ENCODE results near the gene RBPMS2.

Gene RBPMS2

DNA sequence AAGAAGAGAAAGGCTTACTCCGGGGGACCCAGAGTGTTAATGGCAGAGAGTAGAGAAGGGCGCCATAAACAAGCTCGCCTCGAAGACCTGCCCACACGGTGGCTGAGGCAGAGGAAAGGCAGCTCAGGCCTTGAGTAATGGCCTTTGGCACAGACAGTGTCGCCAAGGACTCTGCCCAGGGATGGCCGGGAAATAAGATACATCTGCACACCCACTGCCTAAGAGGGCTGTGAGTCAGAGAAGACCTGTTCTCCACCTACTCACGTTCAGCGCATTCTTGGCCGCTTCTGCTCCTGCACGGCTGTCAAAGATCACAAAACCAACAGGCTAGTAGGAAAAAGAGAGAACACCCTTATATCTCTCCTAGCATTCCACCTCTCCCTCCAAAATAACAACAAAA is 26.2 kb downstream of the RBPMS2 start:
- Mint-ChIP-seq H3K27ac (peak overlapping the region; percentile 28), H3K36me3 (ENCODE audit: low read depth) (peaks cover 14% of the 10 kb centered on the region), H3K4me1 (peaks cover 72% of the 10 kb centered on the region), H3K9me3 (no peaks in the 10 kb centered on the region), H3K4me3 (no peak overlapping the region), H3K27me3 (ENCODE audit: low read depth, poor library complexity) (peaks cover 6% of the 10 kb centered on the region)
- no peak for DNase-seq
- TF ChIP-seq, protein P1, sequence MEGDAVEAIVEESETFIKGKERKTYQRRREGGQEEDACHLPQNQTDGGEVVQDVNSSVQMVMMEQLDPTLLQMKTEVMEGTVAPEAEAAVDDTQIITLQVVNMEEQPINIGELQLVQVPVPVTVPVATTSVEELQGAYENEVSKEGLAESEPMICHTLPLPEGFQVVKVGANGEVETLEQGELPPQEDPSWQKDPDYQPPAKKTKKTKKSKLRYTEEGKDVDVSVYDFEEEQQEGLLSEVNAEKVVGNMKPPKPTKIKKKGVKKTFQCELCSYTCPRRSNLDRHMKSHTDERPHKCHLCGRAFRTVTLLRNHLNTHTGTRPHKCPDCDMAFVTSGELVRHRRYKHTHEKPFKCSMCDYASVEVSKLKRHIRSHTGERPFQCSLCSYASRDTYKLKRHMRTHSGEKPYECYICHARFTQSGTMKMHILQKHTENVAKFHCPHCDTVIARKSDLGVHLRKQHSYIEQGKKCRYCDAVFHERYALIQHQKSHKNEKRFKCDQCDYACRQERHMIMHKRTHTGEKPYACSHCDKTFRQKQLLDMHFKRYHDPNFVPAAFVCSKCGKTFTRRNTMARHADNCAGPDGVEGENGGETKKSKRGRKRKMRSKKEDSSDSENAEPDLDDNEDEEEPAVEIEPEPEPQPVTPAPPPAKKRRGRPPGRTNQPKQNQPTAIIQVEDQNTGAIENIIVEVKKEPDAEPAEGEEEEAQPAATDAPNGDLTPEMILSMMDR (IDR thresholded peaks at IDR 0.05) = no peak

DNA sequence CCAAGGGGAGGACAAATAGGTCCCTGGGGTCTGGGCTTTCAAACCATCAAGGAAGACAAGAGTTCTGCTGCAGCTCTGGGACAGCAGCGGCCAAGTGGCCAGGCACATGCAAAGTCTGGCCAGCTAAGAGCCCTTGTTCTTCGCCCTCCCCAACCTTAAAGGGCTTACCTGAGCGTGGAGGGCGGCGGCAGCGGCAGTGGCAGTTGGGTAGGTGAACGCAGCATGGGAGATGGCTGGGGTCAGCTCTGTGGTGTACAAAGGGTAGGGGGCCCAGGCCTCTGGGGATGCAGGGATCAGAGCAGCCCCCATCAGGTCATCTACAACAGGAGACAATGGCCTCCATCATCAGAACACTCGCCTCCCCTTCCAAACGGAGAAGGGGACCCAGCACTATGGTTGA is 27.1 kb downstream of the RBPMS2 start:
- Mint-ChIP-seq H3K36me3 (ENCODE audit: low read depth) (peaks cover 14% of the 10 kb centered on the region), H3K27me3 (ENCODE audit: low read depth, poor library complexity) (peaks cover 6% of the 10 kb centered on the region), H3K4me3 (no peak overlapping the region), H3K9me3 (no peaks in the 10 kb centered on the region), H3K4me1 (peaks cover 71% of the 10 kb centered on the region), H3K27ac (peak overlapping the region; percentile 19)
- TF ChIP-seq, protein P1 (IDR thresholded peaks at IDR 0.05) = no peak
- DNase-seq = no peak

DNA sequence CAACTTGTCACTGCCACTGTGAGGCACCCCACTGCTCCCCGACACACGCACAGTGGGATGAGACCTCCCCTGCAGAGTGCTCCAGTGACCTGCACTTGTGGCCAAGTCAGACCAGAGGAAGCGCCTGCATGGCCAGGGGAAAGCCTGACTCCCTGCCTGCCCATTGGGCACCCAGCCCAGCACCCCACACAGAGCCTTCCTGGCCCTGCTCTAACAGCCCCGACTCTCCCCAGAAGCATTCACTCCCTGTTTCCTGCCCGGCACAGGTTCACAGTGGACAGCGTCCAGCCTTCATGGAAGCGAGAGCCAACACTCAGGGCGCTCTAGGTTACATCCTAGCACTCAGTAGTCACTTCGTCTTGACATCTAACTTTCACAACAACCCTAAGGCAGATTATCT is 27.8 kb downstream of the RBPMS2 start:
- TF ChIP-seq, protein P1 (IDR thresholded peaks at IDR 0.05) = no peak
- H3K27me3 Mint-ChIP-seq (ENCODE audit: low read depth, poor library complexity) = peaks cover 6% of the 10 kb centered on the region
- H3K36me3 Mint-ChIP-seq (ENCODE audit: low read depth) = peaks cover 14% of the 10 kb centered on the region
- H3K27ac Mint-ChIP-seq = peak overlapping the region; percentile 92
- H3K4me3 Mint-ChIP-seq = no peak overlapping the region
- peaks cover 71% of the 10 kb centered on the region for H3K4me1 Mint-ChIP-seq
- H3K9me3 Mint-ChIP-seq = no peaks in the 10 kb centered on the region
- DNase-seq = no peak

DNA sequence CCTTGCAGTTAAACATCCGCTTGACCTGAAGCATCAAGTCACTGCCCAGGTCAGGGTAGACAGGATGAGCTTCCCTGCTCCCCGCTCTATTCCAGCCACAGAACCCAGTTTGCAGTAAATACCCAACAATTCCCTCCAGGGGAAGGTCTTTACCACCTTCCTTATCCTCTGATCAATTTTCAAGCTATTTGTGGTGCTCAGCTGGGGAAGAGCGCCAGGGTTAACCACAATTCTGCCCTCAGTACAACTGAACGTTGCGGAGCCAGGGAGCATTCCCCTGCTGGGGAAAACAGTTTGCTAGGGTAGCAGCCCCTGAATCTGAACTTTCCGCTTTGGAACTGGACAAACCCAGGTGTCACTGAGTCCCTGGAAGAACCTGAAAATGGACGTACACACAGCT is 28.5 kb downstream of the RBPMS2 start:
- TF ChIP-seq, protein P1 (IDR thresholded peaks at IDR 0.05) = no peak
- peaks cover 77% of the 10 kb centered on the region for H3K4me1 Mint-ChIP-seq
- H3K27me3 Mint-ChIP-seq (ENCODE audit: low read depth, poor library complexity) = peaks cover 6% of the 10 kb centered on the region
- no peak overlapping the region for H3K4me3 Mint-ChIP-seq
- H3K36me3 Mint-ChIP-seq (ENCODE audit: low read depth) = peaks cover 18% of the 10 kb centered on the region
- DNase-seq = no peak
- H3K27ac Mint-ChIP-seq = no peak overlapping the region
- H3K9me3 Mint-ChIP-seq = no peaks in the 10 kb centered on the region

DNA sequence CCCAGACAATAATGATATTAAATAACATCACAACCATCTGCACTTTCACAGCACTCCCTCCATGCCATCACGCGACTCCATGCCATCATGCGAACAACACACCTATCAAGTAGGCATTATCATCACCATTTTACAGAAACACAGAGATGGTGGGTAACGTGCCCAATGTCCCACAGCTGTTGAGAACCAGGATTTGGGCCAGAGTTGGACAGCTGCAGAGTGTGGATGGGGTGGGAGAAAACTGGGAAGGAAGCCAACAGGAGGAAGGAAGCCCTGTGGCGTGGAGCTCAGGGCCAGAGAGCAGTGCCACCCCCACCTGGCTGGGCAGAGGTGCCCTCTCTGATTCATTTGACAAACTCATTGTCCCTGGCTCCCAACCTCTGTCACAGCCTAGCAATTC is 29.0 kb downstream of the RBPMS2 start:
- Mint-ChIP-seq H3K4me3 (no peak overlapping the region), H3K9me3 (no peaks in the 10 kb centered on the region), H3K36me3 (ENCODE audit: low read depth) (peaks cover 18% of the 10 kb centered on the region), H3K27me3 (ENCODE audit: low read depth, poor library complexity) (peaks cover 6% of the 10 kb centered on the region), H3K4me1 (peaks cover 75% of the 10 kb centered on the region), H3K27ac (peak overlapping the region; percentile 91)
- TF ChIP-seq, protein P1 (IDR thresholded peaks at IDR 0.05) = no peak
- no peak for DNase-seq

DNA sequence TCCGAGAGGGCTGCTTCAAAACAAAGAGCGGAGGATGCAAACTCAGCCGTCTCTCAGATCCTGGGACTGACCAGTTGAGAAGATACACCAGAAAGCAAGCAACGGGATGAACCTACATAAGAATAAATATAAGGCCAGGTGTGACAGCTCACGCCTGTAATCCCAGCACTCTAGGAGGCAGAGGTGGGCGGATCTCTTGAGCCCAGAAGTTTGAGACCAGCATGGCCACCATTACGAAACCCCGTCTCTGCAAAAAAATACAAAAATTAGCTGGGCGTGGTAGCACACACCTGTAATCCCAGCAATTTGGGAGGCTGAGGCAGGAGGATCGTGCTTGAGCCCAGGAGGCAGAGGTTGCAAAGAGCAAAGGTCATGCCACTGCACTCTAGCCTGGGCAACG is 31.7 kb downstream of the RBPMS2 start:
- TF ChIP-seq, protein P1 (IDR thresholded peaks at IDR 0.05) = no peak
- Mint-ChIP-seq H3K36me3 (ENCODE audit: low read depth) (peaks cover 17% of the 10 kb centered on the region), H3K4me1 (peaks cover 71% of the 10 kb centered on the region), H3K9me3 (no peaks in the 10 kb centered on the region), H3K27ac (no peak overlapping the region), H3K4me3 (no peak overlapping the region), H3K27me3 (ENCODE audit: low read depth, poor library complexity) (peaks cover 6% of the 10 kb centered on the region)
- DNase-seq = no peak

Measured in nephron progenitor cell (in vitro differentiated cells).